ENCODE measurements around the gene PLEKHM3.

Gene PLEKHM3

GRCh38 chr2:208017721-208018120 is 7.6 kb downstream of the PLEKHM3 start:
- H3K4me1 ChIP-seq (ENCODE audit: low read length): no peaks in the 10 kb centered on the region
- TF ChIP-seq CTCF (IDR thresholded peaks at IDR 0.05; ENCODE audit: low read depth, low read length) (no peak), EZH2phosphoT487 (IDR thresholded peaks at IDR 0.05; ENCODE audit: low read depth) (no peak)
- no peak overlapping the region for H3K4me2 ChIP-seq (ENCODE audit: low read length)

GRCh38 chr2:208015475-208015874 is 9.9 kb downstream of the PLEKHM3 start:
- Histone ChIP-seq H3K9ac (ENCODE audit: low read length) (no peak overlapping the region), H3K9me3 (ENCODE audit: insufficient read depth, low read length) (no peaks in the 10 kb centered on the region), H3K27me3 (ENCODE audit: low read depth, low read length) (no peaks in the 10 kb centered on the region), H2AFZ (ENCODE audit: low read depth, low read length) (no peak overlapping the region), H3K4me2 (ENCODE audit: low read length) (no peak overlapping the region), H3K27ac (ENCODE audit: low read length) (no peak overlapping the region), H3K4me1 (ENCODE audit: low read length) (no peaks in the 10 kb centered on the region), H4K20me1 (ENCODE audit: insufficient read depth, low read length) (no peaks in the 10 kb centered on the region), H3K4me3 (ENCODE audit: low read length) (no peak overlapping the region), H3K36me3 (replicated peaks; ENCODE audit: low read depth, low read length) (no peaks in the 10 kb centered on the region), H3K79me2 (ENCODE audit: low read length) (no peaks in the 10 kb centered on the region)
- TF ChIP-seq CTCF (IDR thresholded peaks at IDR 0.05; ENCODE audit: low read depth, low read length) (no peak), EZH2phosphoT487 (IDR thresholded peaks at IDR 0.05; ENCODE audit: low read depth) (no peak)

More at GRCh38 chr2:208017721-208018120, 7.6 kb downstream of the PLEKHM3 start:
- no peak overlapping the region for H2AFZ ChIP-seq (ENCODE audit: low read depth, low read length)
- no peaks in the 10 kb centered on the region for H3K9me3 ChIP-seq (ENCODE audit: insufficient read depth, low read length)
- no peak overlapping the region for H3K27ac ChIP-seq (ENCODE audit: low read length)
- H3K9ac ChIP-seq (ENCODE audit: low read length): no peak overlapping the region
- no peak overlapping the region for H3K4me3 ChIP-seq (ENCODE audit: low read length)
- no peaks in the 10 kb centered on the region for H3K36me3 ChIP-seq (replicated peaks; ENCODE audit: low read depth, low read length)
- no peaks in the 10 kb centered on the region for H3K79me2 ChIP-seq (ENCODE audit: low read length)
- no peaks in the 10 kb centered on the region for H4K20me1 ChIP-seq (ENCODE audit: insufficient read depth, low read length)
- no peaks in the 10 kb centered on the region for H3K27me3 ChIP-seq (ENCODE audit: low read depth, low read length)

GRCh38 chr2:208013285-208014178 is 11.8 kb downstream of the PLEKHM3 start:
- Histone ChIP-seq H3K9me3 (ENCODE audit: insufficient read depth, low read length) (no peaks in the 10 kb centered on the region), H3K27me3 (ENCODE audit: low read depth, low read length) (no peaks in the 10 kb centered on the region), H3K4me3 (ENCODE audit: low read length) (no peak overlapping the region), H3K27ac (ENCODE audit: low read length) (no peak overlapping the region), H2AFZ (ENCODE audit: low read depth, low read length) (no peak overlapping the region), H3K79me2 (ENCODE audit: low read length) (no peaks in the 10 kb centered on the region), H3K4me2 (ENCODE audit: low read length) (no peak overlapping the region), H3K9ac (ENCODE audit: low read length) (no peak overlapping the region), H3K36me3 (replicated peaks; ENCODE audit: low read depth, low read length) (no peaks in the 10 kb centered on the region), H3K4me1 (ENCODE audit: low read length) (no peaks in the 10 kb centered on the region), H4K20me1 (ENCODE audit: insufficient read depth, low read length) (no peaks in the 10 kb centered on the region)
- TF ChIP-seq EZH2phosphoT487 (IDR thresholded peaks at IDR 0.05; ENCODE audit: low read depth) (no peak), CTCF (IDR thresholded peaks at IDR 0.05; ENCODE audit: low read depth, low read length) (no peak)

GRCh38 chr2:208012449-208012848 is 12.9 kb downstream of the PLEKHM3 start:
- TF ChIP-seq CTCF (IDR thresholded peaks at IDR 0.05; ENCODE audit: low read depth, low read length): no peak
- no peak for TF ChIP-seq EZH2phosphoT487 (IDR thresholded peaks at IDR 0.05; ENCODE audit: low read depth)

More at GRCh38 chr2:208012449-208012848, 12.9 kb downstream of the PLEKHM3 start:
- H2AFZ ChIP-seq (ENCODE audit: low read depth, low read length): no peak overlapping the region
- no peaks in the 10 kb centered on the region for H4K20me1 ChIP-seq (ENCODE audit: insufficient read depth, low read length)
- H3K36me3 ChIP-seq (replicated peaks; ENCODE audit: low read depth, low read length): no peaks in the 10 kb centered on the region
- H3K4me3 ChIP-seq (ENCODE audit: low read length): no peak overlapping the region
- H3K27ac ChIP-seq (ENCODE audit: low read length): no peak overlapping the region
- no peak overlapping the region for H3K4me2 ChIP-seq (ENCODE audit: low read length)
- no peaks in the 10 kb centered on the region for H3K27me3 ChIP-seq (ENCODE audit: low read depth, low read length)
- no peaks in the 10 kb centered on the region for H3K4me1 ChIP-seq (ENCODE audit: low read length)
- H3K79me2 ChIP-seq (ENCODE audit: low read length): no peaks in the 10 kb centered on the region
- H3K9me3 ChIP-seq (ENCODE audit: insufficient read depth, low read length): no peaks in the 10 kb centered on the region
- no peak overlapping the region for H3K9ac ChIP-seq (ENCODE audit: low read length)

Measured in OCI-LY3 (cell line).